ENCODE data around the gene CBR1.

GRCh38 chr21:36044056-36044455 lies 25.8 kb upstream of the CBR1 start:
- no peak for TF ChIP-seq JUND (IDR thresholded peaks at IDR 0.05; ENCODE audit: borderline replicate concordance, low read depth, low read length)
- TF ChIP-seq JUND (tag; IDR thresholded peaks at IDR 0.05; ENCODE audit: borderline replicate concordance, low read depth, low read length), result no peak
- TF ChIP-seq CTCF (IDR thresholded peaks at IDR 0.05 in 2 of 3, conservative IDR thresholded peaks at IDR 0.05 in 1 of 3; ENCODE audit: insufficient read depth in 2 of 3, low read depth in 1 of 3, low read length in 3 of 3), result no peak
- TF ChIP-seq POLR2AphosphoS5 (IDR thresholded peaks at IDR 0.05; ENCODE audit: control insufficient read depth, insufficient read depth, low read depth, low read length), result no peak
- no peak for TF ChIP-seq CUX1 (CRISPR knock-in tag; IDR thresholded peaks at IDR 0.05)
- TF ChIP-seq ZFX (CRISPR knock-in tag; IDR thresholded peaks at IDR 0.05), result no peak
- TF ChIP-seq ZC3H11A (IDR thresholded peaks at IDR 0.05; ENCODE audit: low read depth, low read length), result no peak
- no peak for TF ChIP-seq EZH2 (IDR thresholded peaks at IDR 0.05; ENCODE audit: borderline replicate concordance, low read depth, low read length)
- TF ChIP-seq MTA1 (IDR thresholded peaks at IDR 0.05; ENCODE audit: borderline replicate concordance), result no peak
- no peak for TF ChIP-seq RAD21 (CRISPR knock-in tag; conservative IDR thresholded peaks at IDR 0.05 in 1 of 2, IDR thresholded peaks at IDR 0.05 in 1 of 2)
- no peak for TF ChIP-seq GABPA (tag; conservative IDR thresholded peaks at IDR 0.05; ENCODE audit: low read depth)
- TF ChIP-seq FOXK1 (CRISPR knock-in tag; IDR thresholded peaks at IDR 0.05; ENCODE audit: borderline replicate concordance), result no peak
- no peak for TF ChIP-seq BRCA1 (IDR thresholded peaks at IDR 0.05)
- no peak for TF ChIP-seq BRCA1 (CRISPR knock-in tag; IDR thresholded peaks at IDR 0.05)
- no peak for TF ChIP-seq FOXM1 (IDR thresholded peaks at IDR 0.05; ENCODE audit: low read depth)
- no peak for TF ChIP-seq FOXM1 (CRISPR knock-in tag; IDR thresholded peaks at IDR 0.05; ENCODE audit: low read depth)
- TF ChIP-seq HMG20B (CRISPR knock-in tag; IDR thresholded peaks at IDR 0.05), result no peak

All from K562 (cell line).